Thoracic aorta (tissue), 2 donors: Measurements from ENCODE around the gene TINAGL1. TPM values are rescaled to one million over a fixed set of nuclear protein-coding genes. Genes with fewer than 3 reads are reported as not detected.

ENCODE experiments used
- ATAC-seq: fragments of 150-250 bp; one replicate; pipeline ENCODE4 v1.8.0; 2017; ENCODE audit warnings: low read depth; ENCODE audit not compliant: insufficient number of reproducible peaks, low FRiP score
- DNase-seq: peaks from one replicate; pipeline ENCODE4 v3.0.0-alpha.2; 2020; ENCODE audit warnings: low spot score
- H3K27ac ChIP-seq, 2 donors: fragments of 200-600 bp; sonication (generic); 1 replicate in 1 of 2; 2 replicates in 1 of 2; pipeline ENCODE4 v1.5.1; 2016; ENCODE audit warnings: mild to moderate bottlenecking in 2 of 2, moderate library complexity in 2 of 2
- H3K27me3 ChIP-seq: fragments of 200-600 bp; sonication (generic); replicated peaks from 2 replicates; pipeline ENCODE4 v1.6.0; 2016; ENCODE audit warnings: mild to moderate bottlenecking; ENCODE audit not compliant: insufficient read depth
- H3K36me3 ChIP-seq: fragments of 200-600 bp; sonication (generic); one replicate; pipeline ENCODE4 v1.5.1; 2016
- H3K4me1 ChIP-seq, 2 donors: fragments of 200-600 bp; sonication (generic); 1 replicate in 1 of 2; 2 replicates in 1 of 2; pipeline versions ENCODE4 v1.5.1 to v1.6.0; 2016; ENCODE audit warnings: low read depth in 2 of 2, mild to moderate bottlenecking in 1 of 2; ENCODE audit not compliant: control insufficient read depth in 1 of 2
- H3K4me3 ChIP-seq: fragments of 200-600 bp; sonication (generic); 2 replicates; pipeline ENCODE4 v1.5.1; 2016; ENCODE audit warnings: mild to moderate bottlenecking
- H3K9me3 ChIP-seq: fragments of 200-600 bp; sonication (generic); 2 replicates; pipeline ENCODE4 v1.5.1; 2016
- CTCF ChIP-seq: fragments of 200-600 bp; sonication (generic); IDR thresholded peaks from one replicate; pipeline ENCODE4 v1.5.1; 2019; ENCODE audit warnings: antibody characterized with exemption
- total RNA-seq, 2 donors: library from RNA; depleted of rRNA; stranded (reverse); fragments of >200 nt; gene quantifications; one replicate each; pipeline versions ENCODE4 v1.1.0 to v1.2.3, GENCODE V29; 2016

Gene TINAGL1
- total RNA-seq, 2 donors from 2014 or later: 581 to 1,250 TPM

- H3K4me1 ChIP-seq: peaks cover 45 to 70% of the 10 kb centered on the region in 2 donors
- ATAC-seq: peak; percentile 14
- TF ChIP-seq CTCF: no peak
Observed at GRCh38 chr1:31588751-31589515, 12.6 kb downstream of the TINAGL1 start.

DNA sequence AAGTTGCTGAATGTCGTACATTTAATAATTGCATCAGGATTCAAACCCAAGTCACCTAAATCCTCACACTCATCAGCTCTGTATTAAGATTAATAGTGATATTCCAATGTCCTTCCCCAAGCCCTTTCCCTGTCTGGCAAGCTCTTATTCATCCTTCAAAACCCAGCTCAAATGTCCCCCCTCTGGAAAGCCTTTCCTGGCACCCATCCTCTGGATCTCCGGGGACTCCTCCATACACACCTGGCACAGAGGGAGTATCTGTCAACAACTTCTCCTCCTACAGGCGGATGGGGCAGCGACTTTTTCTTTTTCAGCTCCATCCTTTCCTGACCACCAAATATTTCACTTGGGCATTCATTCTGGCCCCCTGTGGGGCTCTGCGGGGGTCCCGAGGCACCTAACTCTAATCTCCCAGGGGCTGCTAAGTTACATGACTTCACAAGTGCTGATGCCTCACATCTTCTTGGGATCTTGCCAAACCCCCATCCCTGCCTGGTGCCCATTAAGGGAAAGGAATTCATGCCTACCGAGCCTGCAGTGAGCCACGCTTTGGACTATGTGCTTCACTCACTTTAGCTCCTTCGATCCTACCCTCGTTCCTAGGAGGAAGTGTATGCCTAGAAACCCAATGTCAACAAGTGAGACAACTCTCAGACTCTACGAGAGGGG is 15.2 kb downstream of the TINAGL1 start:
- Histone ChIP-seq H3K27ac (peak overlapping the region; percentile 97 to 99), H3K27me3 (no peaks in the 10 kb centered on the region), H3K9me3 (no peaks in the 10 kb centered on the region), H3K4me3 (no peak overlapping the region), H3K36me3 (peaks cover 6% of the 10 kb centered on the region), H3K4me1 (peaks cover 24 to 45% of the 10 kb centered on the region in 2 donors)
- no peak for TF ChIP-seq CTCF
- DNase-seq (peak; percentile 73), ATAC-seq (no peak)

More at GRCh38 chr1:31588751-31589515, 12.6 kb downstream of the TINAGL1 start:
- DNase-seq: no peak
- peak overlapping the region; percentile 63 for H3K4me3 ChIP-seq
- no peaks in the 10 kb centered on the region for H3K27me3 ChIP-seq
- peak overlapping the region; percentile 97 to 99 for H3K27ac ChIP-seq
- H3K36me3 ChIP-seq: peaks cover 28% of the 10 kb centered on the region
- H3K9me3 ChIP-seq: no peaks in the 10 kb centered on the region

GRCh38 chr1:31592132-31592531 is 15.8 kb downstream of the TINAGL1 start:
- ATAC-seq (no peak), DNase-seq (no peak)
- Histone ChIP-seq H3K4me3 (no peak overlapping the region), H3K4me1 (peaks cover 18 to 39% of the 10 kb centered on the region in 2 donors), H3K9me3 (no peaks in the 10 kb centered on the region), H3K27me3 (no peaks in the 10 kb centered on the region), H3K27ac (peak overlapping the region; percentile 97 to 99), H3K36me3 (peaks cover 3% of the 10 kb centered on the region)
- TF ChIP-seq CTCF: no peak

DNA sequence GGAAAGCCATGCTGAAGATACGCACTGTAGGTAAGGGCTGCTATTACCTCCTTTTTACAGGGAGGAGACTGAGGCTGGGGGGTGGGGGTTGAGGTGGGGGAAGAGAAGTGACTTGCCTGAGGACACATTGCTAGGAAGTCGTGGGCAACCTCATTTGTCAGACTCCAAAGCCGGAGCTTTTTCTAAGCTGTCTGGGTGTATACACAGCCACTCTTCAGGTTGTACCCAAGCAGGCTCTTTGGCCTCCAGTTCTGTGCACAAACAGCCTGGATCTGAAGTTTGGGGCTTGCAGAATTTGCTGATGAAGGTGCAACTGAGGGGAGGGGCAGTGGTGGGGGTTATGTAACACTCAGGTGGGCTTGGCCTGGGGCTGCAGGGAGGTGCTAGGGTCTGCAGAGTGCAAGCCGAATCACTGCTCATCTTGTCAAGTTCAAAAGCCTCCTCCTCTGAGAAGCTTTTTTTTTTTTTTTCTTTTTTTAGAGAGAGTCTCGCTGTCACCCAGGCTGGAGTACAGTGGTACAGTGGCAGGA is 16.9 kb downstream of the TINAGL1 start:
- TF ChIP-seq CTCF: no peak
- H3K27ac ChIP-seq: no peak overlapping the region
- DNase-seq: no peak
- H3K4me3 ChIP-seq: no peak overlapping the region
- no peaks in the 10 kb centered on the region for H3K9me3 ChIP-seq
- ATAC-seq: no peak
- no peaks in the 10 kb centered on the region for H3K36me3 ChIP-seq
- peaks cover 12 to 29% of the 10 kb centered on the region in 2 donors for H3K4me1 ChIP-seq
- H3K27me3 ChIP-seq: no peaks in the 10 kb centered on the region
